Stomach (tissue), 19 donors: ENCODE data around the gene KRT38. TPM values are rescaled to one million over a fixed set of nuclear protein-coding genes. Genes with fewer than 3 reads are reported as not detected.

Experiments
- DNase-seq, 2 donors: peaks; one replicate each; pipeline versions ENCODE4 v3.0.0 to v3.0.0-alpha.2; 2013 to 2019
- H3K27ac ChIP-seq, 5 donors: fragments of 200-600 bp in 4 of 5; sonication (generic) in 4 of 5; one replicate each; pipeline ENCODE4 v1.5.1; 2013 to 2019; ENCODE audit warnings: mild to moderate bottlenecking in 1 of 5, moderate library complexity in 1 of 5
- H3K27me3 ChIP-seq, 3 donors: fragments of 200-600 bp; sonication (generic); one replicate each; pipeline ENCODE4 v1.5.1; 2017 to 2019; ENCODE audit warnings: mixed run types in 1 of 3
- H3K36me3 ChIP-seq, 4 donors: fragments of 200-600 bp; sonication (generic); 1 replicate in 3 of 4; 2 replicates in 1 of 4; pipeline ENCODE4 v1.5.1; 2016 to 2019
- H3K4me1 ChIP-seq, 4 donors: fragments of 200-600 bp; sonication (generic); one replicate each; pipeline ENCODE4 v1.5.1; 2016 to 2019
- H3K4me3 ChIP-seq, 4 donors: fragments of 200-600 bp; sonication (generic) in 3 of 4; one replicate each; pipeline ENCODE4 v1.5.1; 2016 to 2019; ENCODE audit warnings: mild to moderate bottlenecking in 1 of 4
- H3K9me3 ChIP-seq, 4 donors: fragments of 200-600 bp; sonication (generic); one replicate each; pipeline ENCODE4 v1.5.1; 2016 to 2019
- CTCF ChIP-seq, 7 experiments: fragments of 450-650 bp in 4 of 7; fragments of 200-600 bp in 3 of 7; sonication (generic) in 3 of 7; IDR thresholded peaks; one replicate each; pipeline ENCODE4 v1.5.1; 2016 to 2019; ENCODE audit warnings: antibody characterized with exemption in 7 of 7, control low read depth in 2 of 7, mild to moderate bottlenecking in 1 of 7
- EP300 ChIP-seq: sonication (generic); formaldehyde crosslinking; IDR thresholded peaks from one replicate; pipeline ENCODE4 v1.6.1; 2017; ENCODE audit warnings: antibody characterized with exemption
- POLR2A ChIP-seq, 4 donors: fragments of 450-650 bp; IDR thresholded peaks; one replicate each; pipeline ENCODE4 v1.6.1; 2016; ENCODE audit warnings: antibody characterized with exemption in 4 of 4, control low read depth in 2 of 4, mild to moderate bottlenecking in 1 of 4, moderate library complexity in 1 of 4
- POLR2AphosphoS5 ChIP-seq, 3 donors: sonication (generic); formaldehyde crosslinking; IDR thresholded peaks; one replicate each; pipeline ENCODE4 v1.6.1; 2016; ENCODE audit warnings: antibody characterized with exemption in 3 of 3
- WGBS, 5 donors: extraction: QIAGEN DNeasy Blood & Tissue Kit in 3 of 5; methylation state at CpG; one replicate each; pipeline versions ENCODE4 v1.1.5 to v1.1.7; 2013 to 2018; 5-methylcytosine and 5-hydroxymethylcytosine counted together
- intact Hi-C: fragments of 100-400 bp; cut with DNase I; formaldehyde crosslinking; loops from one replicate; pipeline ENCODE4 v1.15.1; 2023; ENCODE audit warnings: low total_unique reads
- long read RNA-seq, 10 donors: transcript quantifications; one replicate each; lab custom pipeline, GENCODE V29; 2026
- polyA plus RNA-seq, 3 donors: library from polyadenylated mRNA; stranded (reverse); fragments of 200-250 nt; gene quantifications; one replicate each; pipeline ENCODE4 v1.2.3, GENCODE V29; 2013
- total RNA-seq, 5 donors: library from RNA; depleted of rRNA; stranded (reverse); fragments of >200 nt; gene quantifications; one replicate each; pipeline versions ENCODE4 v1.1.0 to v1.2.3, GENCODE V29; 2014 to 2016
- donor health status: healthy with polysubstance abuse.
- donor health status: Bipolar disorder and iron deficiency.
- donor health status: healthy.

Gene KRT38
- total RNA-seq: not detected
- not detected for polyA plus RNA-seq
- long read RNA-seq, donor 1: 0 reads
- long read RNA-seq, donor 2: 0 reads
- long read RNA-seq, donor 3: 0 reads
- long read RNA-seq, donor 4: 0 reads
- long read RNA-seq, donor 5: 0 reads
- long read RNA-seq, donor 6: 0 reads
- long read RNA-seq, donor 7: 0 reads
- long read RNA-seq, donor 8: 0 reads
- long read RNA-seq, donor 9: 0 reads
- long read RNA-seq, donor 10: 0 reads

- Histone ChIP-seq H3K9me3 (no peaks in the 10 kb centered on the region), H3K36me3 (no peaks in the 10 kb centered on the region), H3K4me1 (no peaks in the 10 kb centered on the region), H3K4me3 (no peak within 1 kb of the TSS), H3K27me3 (peaks cover 0 to 11% (median 0%) of the 10 kb centered on the region in 3 donors), H3K27ac (no peak within 1 kb of the TSS)
- TF ChIP-seq EP300 (no peak), POLR2A (IDR thresholded peaks at IDR 0.05) (no peak), POLR2AphosphoS5 (IDR thresholded peaks at IDR 0.05) (no peak), CTCF (IDR thresholded peaks at IDR 0.05) (no peak)
- intact Hi-C loops: no loop called here
- no peak for DNase-seq
- 91 to 97% (median 94%) methylated on average over 6 to 10 of the region's 10 CpGs for WGBS, 5 donors
Observed at GRCh38 chr17:41440531-41441033, at the start of gene KRT38. Gene KRT38 (minus strand): TSS chr17:41440983. CDS start chr17:41440921, 62 bp downstream.

GRCh38 chr17:41489531-41489930 lies 48.7 kb upstream of the KRT38 start, which contains the start of gene KRT36:
Gene KRT36 (minus strand): TSS chr17:41489910. CDS start chr17:41489864, 46 bp downstream.
- intact Hi-C loops: no loop called here
- H3K36me3 ChIP-seq: no peaks in the 10 kb centered on the region
- no peak within 1 kb of the TSS for H3K4me3 ChIP-seq
- H3K27me3 ChIP-seq: peaks cover 0 to 15% (median 0%) of the 10 kb centered on the region in 3 donors
- 93 to 95% (median 93%) methylated on average over 12 of the region's 12 CpGs for WGBS, 5 donors
- no peak for DNase-seq
- TF ChIP-seq EP300: no peak
- TF ChIP-seq POLR2A (IDR thresholded peaks at IDR 0.05): no peak
- no peak for TF ChIP-seq POLR2AphosphoS5 (IDR thresholded peaks at IDR 0.05)
- TF ChIP-seq CTCF (IDR thresholded peaks at IDR 0.05): no peak
- H3K9me3 ChIP-seq: no peaks in the 10 kb centered on the region
- peaks cover 0 to 11% (median 3%) of the 10 kb centered on the region in 4 donors for H3K4me1 ChIP-seq
- no peak within 1 kb of the TSS for H3K27ac ChIP-seq

- Histone ChIP-seq H3K9me3 (no peaks in the 10 kb centered on the region), H3K36me3 (no peaks in the 10 kb centered on the region), H3K4me3 (no peak overlapping the region), H3K27me3 (peaks cover 0 to 15% (median 0%) of the 10 kb centered on the region in 3 donors), H3K4me1 (peaks cover 0 to 15% (median 5%) of the 10 kb centered on the region in 4 donors), H3K27ac (no peak overlapping the region)
- WGBS, 5 donors: 69 to 84% (median 78%) methylated on average over 21 to 29 of the region's 29 CpGs
- peak in 1 of 2 donors; percentile 49 for DNase-seq
- intact Hi-C loops: no loop called here
- TF ChIP-seq CTCF (IDR thresholded peaks at IDR 0.05): peak in 1 of 7 experiments; percentile 30
- TF ChIP-seq POLR2AphosphoS5 (IDR thresholded peaks at IDR 0.05): no peak
- no peak for TF ChIP-seq POLR2A (IDR thresholded peaks at IDR 0.05)
- no peak for TF ChIP-seq EP300
Observed at GRCh38 chr17:41486809-41487530, 46.2 kb upstream of the KRT38 start.

GRCh38 chr17:41486316-41486715 lies 45.5 kb upstream of the KRT38 start:
- intact Hi-C loops: no loop called here
- WGBS, 5 donors: 87 to 96% (median 95%) methylated on average over 7 to 13 of the region's 13 CpGs
- DNase-seq: no peak
- H3K4me3 ChIP-seq: no peak overlapping the region
- H3K4me1 ChIP-seq: peaks cover 0 to 15% (median 5%) of the 10 kb centered on the region in 4 donors
- peaks cover 0 to 15% (median 0%) of the 10 kb centered on the region in 3 donors for H3K27me3 ChIP-seq
- no peaks in the 10 kb centered on the region for H3K36me3 ChIP-seq
- TF ChIP-seq POLR2AphosphoS5 (IDR thresholded peaks at IDR 0.05) (no peak), POLR2A (IDR thresholded peaks at IDR 0.05) (no peak), EP300 (no peak), CTCF (IDR thresholded peaks at IDR 0.05) (no peak)
- H3K9me3 ChIP-seq: no peaks in the 10 kb centered on the region
- H3K27ac ChIP-seq: no peak overlapping the region
